H9 (cell line): ENCODE data around the gene ANO3. TPM values are rescaled to one million over a fixed set of nuclear protein-coding genes. Genes with fewer than 3 reads are reported as not detected.

ENCODE experiments used
- DNase-seq: peaks from one replicate; pipeline ENCODE4 v3.0.0-alpha.2; 2017
- H2AFZ ChIP-seq: one replicate; pipeline ENCODE4 v1.6.1; 2013; ENCODE audit warnings: mild to moderate bottlenecking, low read length, control low read depth, moderate library complexity
- H2AK5ac ChIP-seq: 2 replicates; pipeline ENCODE4 v1.6.1; 2013; ENCODE audit warnings: low read length, control low read depth, mixed read lengths; ENCODE audit not compliant: insufficient read length
- H2BK120ac ChIP-seq: one replicate; pipeline ENCODE4 v1.6.1; 2013; ENCODE audit warnings: low read depth, mild to moderate bottlenecking, low read length, control low read depth, inconsistent platforms; ENCODE audit not compliant: poor library complexity, severe bottlenecking
- H2BK12ac ChIP-seq: 2 replicates; pipeline ENCODE4 v1.6.1; 2013; ENCODE audit warnings: low read length, control low read depth, mixed read lengths, low read depth; ENCODE audit not compliant: insufficient read length
- H2BK15ac ChIP-seq: 2 replicates; pipeline ENCODE4 v1.6.1; 2013; ENCODE audit warnings: low read depth, low read length, control low read depth
- H2BK20ac ChIP-seq: one replicate; pipeline ENCODE4 v1.6.1; 2013; ENCODE audit warnings: low read depth, mild to moderate bottlenecking, low read length, control low read depth, inconsistent platforms; ENCODE audit not compliant: poor library complexity, severe bottlenecking
- H2BK5ac ChIP-seq: 2 replicates; pipeline ENCODE4 v1.6.1; 2013; ENCODE audit warnings: low read length, control low read depth, mixed read lengths; ENCODE audit not compliant: insufficient read length
- H3K14ac ChIP-seq: 2 replicates; pipeline ENCODE4 v1.6.1; 2013; ENCODE audit warnings: low read length, control low read depth; ENCODE audit not compliant: insufficient read depth
- H3K18ac ChIP-seq: 2 replicates; pipeline ENCODE4 v1.6.1; 2013; ENCODE audit warnings: low read depth, mild to moderate bottlenecking, mixed read lengths, low read length, control low read depth; ENCODE audit not compliant: insufficient read length
- H3K23ac ChIP-seq: 2 replicates; pipeline ENCODE4 v1.6.1; 2013; ENCODE audit warnings: low read length, control low read depth, mixed read lengths, low read depth; ENCODE audit not compliant: insufficient read length
- H3K23me2 ChIP-seq: 2 replicates; pipeline ENCODE4 v1.6.1; 2013; ENCODE audit warnings: low read depth, mild to moderate bottlenecking, mixed read lengths, low read length, control low read depth; ENCODE audit not compliant: insufficient read length, poor library complexity, severe bottlenecking
- H3K27ac ChIP-seq: 2 replicates; pipeline ENCODE4 v1.5.1; 2013; ENCODE audit warnings: low read length, control low read depth, mixed read lengths, low read depth; ENCODE audit not compliant: insufficient read length
- H3K27me3 ChIP-seq: 2 replicates; pipeline ENCODE4 v1.6.1; 2013; ENCODE audit warnings: low read length, control low read depth, inconsistent platforms; ENCODE audit not compliant: insufficient read depth
- H3K4ac ChIP-seq: 2 replicates; pipeline ENCODE4 v1.6.1; 2013; ENCODE audit warnings: low read depth, mild to moderate bottlenecking, control low read depth, inconsistent platforms, low read length, moderate library complexity
- H3K4me1 ChIP-seq: 2 replicates; pipeline ENCODE4 v1.6.1; 2013; ENCODE audit warnings: low read length, control low read depth, inconsistent platforms; ENCODE audit not compliant: insufficient read depth
- H3K4me2 ChIP-seq: 2 replicates; pipeline ENCODE4 v1.6.1; 2013; ENCODE audit warnings: low read length, control low read depth, mixed read lengths; ENCODE audit not compliant: insufficient read length, insufficient read depth
- H3K56ac ChIP-seq: 2 replicates; pipeline ENCODE4 v1.6.1; 2013; ENCODE audit warnings: low read depth, mild to moderate bottlenecking, mixed read lengths, low read length, control low read depth; ENCODE audit not compliant: insufficient read length
- H3K79me1 ChIP-seq: 2 replicates; pipeline ENCODE4 v1.6.1; 2013; ENCODE audit warnings: low read depth, mild to moderate bottlenecking, moderate library complexity, low read length, control low read depth, inconsistent platforms; ENCODE audit not compliant: insufficient read depth, poor library complexity, severe bottlenecking
- H3K79me2 ChIP-seq: 2 replicates; pipeline ENCODE4 v1.6.1; 2013; ENCODE audit warnings: low read length, control low read depth, inconsistent platforms; ENCODE audit not compliant: insufficient read depth
- H3K9ac ChIP-seq: 2 replicates; pipeline ENCODE4 v1.6.1; 2013; ENCODE audit warnings: low read length, control low read depth, mixed read lengths; ENCODE audit not compliant: insufficient read length; ENCODE audit errors: extremely low read depth
- H3K9me3 ChIP-seq: one replicate; pipeline ENCODE4 v1.6.1; 2013; ENCODE audit warnings: low read depth, low read length, inconsistent platforms; ENCODE audit not compliant: control insufficient read depth
- H3T11ph ChIP-seq: one replicate; pipeline ENCODE4 v1.6.1; 2013; ENCODE audit warnings: mild to moderate bottlenecking, low read length, control low read depth, inconsistent platforms
- H4K20me1 ChIP-seq: one replicate; pipeline ENCODE4 v1.6.1; 2013; ENCODE audit not compliant: control insufficient read depth, insufficient read length, insufficient read depth
- H4K5ac ChIP-seq: 2 replicates; pipeline ENCODE4 v1.6.1; 2013; ENCODE audit warnings: low read depth, mild to moderate bottlenecking, mixed read lengths, low read length, control low read depth; ENCODE audit not compliant: insufficient read length
- H4K8ac ChIP-seq: replicated peaks from 2 replicates; pipeline ENCODE4 v1.6.1; 2013; ENCODE audit warnings: low read length, control low read depth, mixed read lengths, low read depth; ENCODE audit not compliant: insufficient read length
- H4K91ac ChIP-seq: 2 replicates; pipeline ENCODE4 v1.6.1; 2013; ENCODE audit warnings: low read depth, mild to moderate bottlenecking, moderate library complexity, mixed read lengths, low read length, control low read depth; ENCODE audit not compliant: insufficient read length
- H3K27ac Mint-ChIP-seq, 3 experiments: 2 replicates in 2 of 3; 3 replicates in 1 of 3; pipeline ENCODE4 v1.8.0; 2020 to 2021; ENCODE audit warnings: mixed read lengths in 3 of 3, mild to moderate bottlenecking in 1 of 3, moderate library complexity in 1 of 3
- H3K27me3 Mint-ChIP-seq: 2 replicates; pipeline ENCODE4 v1.8.0; 2021; ENCODE audit warnings: low read depth, mild to moderate bottlenecking, moderate library complexity, mixed read lengths
- H3K36me3 Mint-ChIP-seq, 3 experiments: 2 replicates in 2 of 3; 3 replicates in 1 of 3; pipeline ENCODE4 v1.8.0; 2020 to 2021; ENCODE audit warnings: low read depth in 3 of 3, mixed read lengths in 3 of 3; ENCODE audit not compliant: insufficient read depth in 1 of 3
- H3K4me1 Mint-ChIP-seq, 2 experiments: 2 replicates each; pipeline ENCODE4 v1.8.0; 2020; ENCODE audit warnings: mixed read lengths in 2 of 2
- H3K4me3 Mint-ChIP-seq, 2 experiments: 2 replicates in 1 of 2; 3 replicates in 1 of 2; pipeline ENCODE4 v1.8.0; 2020 to 2021; ENCODE audit warnings: mild to moderate bottlenecking in 2 of 2, mixed read lengths in 2 of 2, moderate library complexity in 1 of 2
- H3K9me3 Mint-ChIP-seq, 2 experiments: 2 replicates in 1 of 2; 3 replicates in 1 of 2; pipeline ENCODE4 v1.8.0; 2020; ENCODE audit warnings: mild to moderate bottlenecking in 2 of 2, mixed read lengths in 2 of 2, moderate library complexity in 1 of 2
- CTCF ChIP-seq: fragments of 200-600 bp; sonication (generic); conservative IDR thresholded peaks from 3 replicates; pipeline ENCODE4 v1.8.0; 2021; ENCODE audit warnings: antibody characterized with exemption, mild to moderate bottlenecking
- WGBS: extraction: QIAGEN DNeasy Blood & Tissue Kit; methylation state at CpG from one replicate; pipeline ENCODE4 v1.1.7; 2013; ENCODE audit warnings: missing lambda C conversion rate, low lambda C conversion rate, mixed read lengths; ENCODE audit not compliant: insufficient read length; ENCODE audit errors: extremely low coverage; 5-methylcytosine and 5-hydroxymethylcytosine counted together
- total RNA-seq: library from RNA; stranded (reverse); gene quantifications from 2 replicates; pipeline ENCODE4 v1.2.1, GENCODE V29; 2021

Gene ANO3
- total RNA-seq, 1 experiment from 2014 or later: not detected

- Mint-ChIP-seq H3K36me3 (no peaks in the 10 kb centered on the region), H3K27ac (no peak overlapping the region), H3K9me3 (no peaks in the 10 kb centered on the region), H3K4me3 (no peak overlapping the region), H3K4me1 (peaks cover 27% of the 10 kb centered on the region in 2 experiments), H3K27me3 (no peaks in the 10 kb centered on the region)
- no peak overlapping the region for H2AK5ac ChIP-seq
- no peak overlapping the region for H4K8ac ChIP-seq
- H4K91ac ChIP-seq: no peak overlapping the region
- H2BK20ac ChIP-seq: no peak overlapping the region
- no CpG with 5 or more reads among the region's 5 CpGs for WGBS
- no peak for DNase-seq
- H3K79me1 ChIP-seq: no peaks in the 10 kb centered on the region
- no peak overlapping the region for H2BK5ac ChIP-seq
- H4K5ac ChIP-seq: no peak overlapping the region
- H3K56ac ChIP-seq: no peak overlapping the region
- TF ChIP-seq CTCF: no peak
- H2AFZ ChIP-seq: no peak overlapping the region
- H2BK12ac ChIP-seq: no peak overlapping the region
- no peaks in the 10 kb centered on the region for H4K20me1 ChIP-seq
- H3K9me3 ChIP-seq: no peaks in the 10 kb centered on the region
- H3K4ac ChIP-seq: no peak overlapping the region
- no peaks in the 10 kb centered on the region; the same call in 1 of the 2 replicates for H3K4me1 ChIP-seq
- no peak overlapping the region for H3K27ac ChIP-seq
- H3K14ac ChIP-seq: no peak overlapping the region
- H3T11ph ChIP-seq: no peak overlapping the region
- H3K23me2 ChIP-seq: no peaks in the 10 kb centered on the region
- H2BK120ac ChIP-seq: no peak overlapping the region
- H3K18ac ChIP-seq: no peak overlapping the region
- no peak overlapping the region for H2BK15ac ChIP-seq
- H3K79me2 ChIP-seq: no peaks in the 10 kb centered on the region
- no peak overlapping the region for H3K4me2 ChIP-seq
- no peak overlapping the region for H3K23ac ChIP-seq
- no peaks in the 10 kb centered on the region for H3K27me3 ChIP-seq
- H3K9ac ChIP-seq: no peak overlapping the region
These were observed 244.0 kb downstream of the ANO3 start for GRCh38 chr11:26575946-26576345.
